Stimulated activated CD8-positive, alpha-beta memory T cell treated with anti-CD3 and anti-CD28 coated beads, Interleukin-2, amount 100 ng/mL, for 1 hour (primary cell): ENCODE data around the gene TAF11L14.

Experiments
- DNase-seq, 2 donors: peaks; one replicate each; pipeline ENCODE4 v3.0.0-alpha.2; 2020; ENCODE audit warnings: low read depth in 2 of 2

TAF11L14 gene

DNA sequence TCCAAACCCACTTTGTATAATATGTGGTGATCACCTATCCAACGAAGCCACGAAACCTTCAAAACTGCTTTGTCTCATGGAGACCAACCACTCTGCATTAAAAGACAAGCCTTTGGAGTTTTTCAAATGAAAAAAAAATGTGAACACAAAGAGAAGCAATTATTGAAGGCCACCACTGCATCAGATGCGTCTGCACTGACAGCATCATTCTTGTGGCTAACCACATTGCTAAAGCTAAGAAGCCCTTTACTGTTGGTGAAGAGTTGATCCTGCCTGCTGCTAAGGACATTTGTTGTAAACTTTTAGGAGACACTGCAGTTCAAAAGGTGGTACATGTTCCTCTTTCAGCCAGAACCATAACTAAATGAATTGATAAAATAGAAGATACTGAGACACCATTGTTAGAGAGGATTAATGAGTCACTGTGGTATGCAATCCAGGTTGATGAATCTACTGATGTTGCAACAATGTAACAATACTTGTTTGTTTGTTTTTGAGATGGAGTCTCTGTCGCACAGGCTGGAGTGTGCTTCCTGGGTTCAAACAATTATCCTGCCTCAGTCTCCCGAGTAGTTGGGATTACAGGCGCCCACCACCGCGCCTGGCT is 45.4 kb downstream of the TAF11L14 start:
- no peak for DNase-seq

DNA sequence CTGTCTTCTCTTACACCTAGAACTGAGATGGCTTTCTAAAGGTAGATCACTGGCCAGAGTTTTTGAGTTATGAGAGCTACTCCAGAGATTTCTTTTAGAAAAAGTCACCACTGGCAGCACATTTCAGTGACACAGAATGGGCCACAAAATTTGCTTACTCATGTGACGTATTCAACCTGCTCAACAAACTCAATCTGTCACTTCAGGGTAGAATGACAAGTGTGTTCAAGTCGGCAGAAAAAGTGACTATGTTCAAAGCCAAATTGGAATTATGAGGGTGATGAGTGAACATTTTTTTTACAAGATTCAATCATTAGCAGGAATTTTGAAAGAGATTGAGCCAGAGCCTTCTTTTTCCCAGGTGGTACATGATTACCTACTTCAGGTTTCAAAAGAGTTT is 46.5 kb downstream of the TAF11L14 start:
- no peak for DNase-seq
